SK-N-SH (cell line): ENCODE data around the gene BCAP31. TPM values are rescaled to one million over a fixed set of nuclear protein-coding genes. Genes with fewer than 3 reads are reported as not detected.

Experiments used
- CTCF ChIA-PET: fragments of 300-600, 350-600 bp; formaldehyde crosslinking; extraction: SDS; loops from one replicate; lab custom pipeline; 2021; lab: Yijun Ruan, JAX
- POLR2A ChIA-PET: fragments of 350-600 bp; sonication (Branson Sonifier 250); formaldehyde crosslinking; extraction: SDS; loops from one replicate; lab custom pipeline; 2020; ENCODE audit warnings: antibody characterized with exemption, inconsistent platforms; lab: Yijun Ruan, JAX
- DNase-seq: peaks from one replicate; pipeline ENCODE4 v3.0.0; 2012
- H2AFZ ChIP-seq: fragments of 200-600 bp; sonication (generic); 2 replicates; pipeline ENCODE4 v1.8.1; 2016; ENCODE audit warnings: antibody characterized with exemption, mild to moderate bottlenecking, low read depth
- H3F3A ChIP-seq: fragments of 200-600 bp; sonication (generic); replicated peaks from 2 replicates; pipeline ENCODE3; 2016; ENCODE audit warnings: antibody characterized with exemption, mild to moderate bottlenecking; ENCODE audit not compliant: insufficient read depth
- H3K27ac ChIP-seq, 2 experiments: fragments of 200-500 bp in 1 of 2; fragments of 200-600 bp in 1 of 2; sonication (Bioruptor generic) in 1 of 2; sonication (generic), shearing (Covaris generic) in 1 of 2; 2 replicates each; pipeline versions ENCODE4 v1.5.1 to v1.6.1; 2014 to 2016; ENCODE audit warnings: low read depth in 2 of 2, inconsistent platforms in 1 of 2, low read length in 1 of 2, mild to moderate bottlenecking in 1 of 2, mixed read lengths in 1 of 2
- H3K27me3 ChIP-seq: fragments of 200-600 bp; sonication (generic), shearing (Covaris generic); 2 replicates; pipeline ENCODE4 v1.6.1; 2016; ENCODE audit warnings: mixed run types; ENCODE audit not compliant: insufficient read depth
- H3K36me3 ChIP-seq, 2 experiments: fragments of 200-500 bp in 1 of 2; fragments of 200-600 bp in 1 of 2; sonication (Bioruptor generic) in 1 of 2; sonication (generic) in 1 of 2; replicated peaks in 1 of 2; 2 replicates each; pipeline versions ENCODE3 to v1.5.1; 2014 to 2016; ENCODE audit warnings: low read length in 1 of 2, mild to moderate bottlenecking in 1 of 2; ENCODE audit not compliant: insufficient read depth in 2 of 2, control insufficient read depth in 1 of 2
- H3K4me1 ChIP-seq, 2 experiments: fragments of 200-500 bp in 1 of 2; fragments of 200-600 bp in 1 of 2; sonication (Bioruptor generic) in 1 of 2; sonication (generic), shearing (Covaris generic) in 1 of 2; 2 replicates each; pipeline versions ENCODE4 v1.5.1 to v1.6.1; 2014 to 2016; ENCODE audit warnings: low read depth in 1 of 2, low read length in 1 of 2, mixed run types in 1 of 2; ENCODE audit not compliant: insufficient read depth in 2 of 2, control insufficient read depth in 1 of 2
- H3K4me2 ChIP-seq: fragments of 200-600 bp; sonication (generic), shearing (Covaris generic); 2 replicates; pipeline ENCODE4 v1.6.1; 2017; ENCODE audit warnings: mixed run types
- H3K4me3 ChIP-seq, 2 experiments: fragments of 200-500 bp in 1 of 2; fragments of 200-600 bp in 1 of 2; sonication (Bioruptor generic) in 1 of 2; sonication (generic), shearing (Covaris generic) in 1 of 2; 2 replicates each; pipeline versions ENCODE4 v1.5.1 to v1.8.1; 2014 to 2016; ENCODE audit warnings: low read depth in 2 of 2, inconsistent platforms in 1 of 2, low read length in 1 of 2, mild to moderate bottlenecking in 1 of 2, mixed read lengths in 1 of 2, moderate library complexity in 1 of 2
- H3K79me2 ChIP-seq: fragments of 200-600 bp; sonication (generic); 2 replicates; pipeline ENCODE4 v1.8.1; 2017; ENCODE audit warnings: mild to moderate bottlenecking; ENCODE audit not compliant: insufficient read depth
- H3K9ac ChIP-seq: fragments of 200-600 bp; sonication (generic); 2 replicates; pipeline ENCODE4 v1.6.1; 2017; ENCODE audit warnings: mixed run types
- H3K9me2 ChIP-seq: fragments of 200-600 bp; sonication (generic); 2 replicates; pipeline ENCODE4 v1.6.1; 2017; ENCODE audit warnings: mixed run types
- H3K9me3 ChIP-seq: fragments of 200-600 bp; sonication (generic); 2 replicates; pipeline ENCODE4 v1.6.1; 2017; ENCODE audit warnings: mixed run types, mild to moderate bottlenecking, moderate library complexity
- H4K20me1 ChIP-seq: fragments of 200-600 bp; sonication (generic); 2 replicates; pipeline ENCODE4 v1.6.1; 2017; ENCODE audit warnings: mild to moderate bottlenecking, mixed run types; ENCODE audit not compliant: insufficient read depth
- CHD2 ChIP-seq: fragments of 150-350 bp; IDR thresholded peaks from 2 replicates; pipeline ENCODE4 v1.6.1; 2018; ENCODE audit warnings: low read length; ENCODE audit not compliant: partially characterized antibody
- FOSL2 ChIP-seq: IDR thresholded peaks from 2 replicates; pipeline ENCODE4 v1.4.0; 2012; ENCODE audit warnings: low read depth, mild to moderate bottlenecking, moderate library complexity, borderline replicate concordance
- FOXJ3 ChIP-seq: sonication (generic); formaldehyde crosslinking; IDR thresholded peaks from 2 replicates; pipeline ENCODE4 v1.5.1; 2020; ENCODE audit warnings: mild to moderate bottlenecking, missing genetic modification reagents
- FOXM1 ChIP-seq: IDR thresholded peaks from 2 replicates; pipeline ENCODE4 v1.4.0; 2012; ENCODE audit warnings: low read depth, mild to moderate bottlenecking
- JUND ChIP-seq: IDR thresholded peaks from 2 replicates; pipeline ENCODE4 v1.4.0; 2012
- MEF2A ChIP-seq: IDR thresholded peaks from 2 replicates; pipeline ENCODE4 v1.4.0; 2012; ENCODE audit warnings: low read depth, borderline replicate concordance
- MXI1 ChIP-seq: IDR thresholded peaks from 2 replicates; pipeline ENCODE4 v1.6.1; 2012; ENCODE audit warnings: mild to moderate bottlenecking, low read depth, low read length, improper control_type of control experiment
- NRF1 ChIP-seq: IDR thresholded peaks from 2 replicates; pipeline ENCODE4 v1.6.1; 2012; ENCODE audit warnings: low read depth, mild to moderate bottlenecking, low read length
- POLR2AphosphoS5 ChIP-seq: IDR thresholded peaks from 2 replicates; pipeline ENCODE4 v1.6.1; 2012; ENCODE audit warnings: low read depth, low read length
- RXRA ChIP-seq: IDR thresholded peaks from 2 replicates; pipeline ENCODE4 v1.4.0; 2012; ENCODE audit warnings: low read depth, mild to moderate bottlenecking, borderline replicate concordance
- SIN3A ChIP-seq: IDR thresholded peaks from 2 replicates; pipeline ENCODE4 v1.6.1; 2012; ENCODE audit warnings: low read depth, mild to moderate bottlenecking, low read length, moderate library complexity, borderline replicate concordance
- SMC3 ChIP-seq: IDR thresholded peaks from 2 replicates; pipeline ENCODE4 v1.6.1; 2012; ENCODE audit warnings: low read depth, low read length, improper control_type of control experiment
- TCF12 ChIP-seq: IDR thresholded peaks from 2 replicates; pipeline ENCODE4 v1.4.0; 2012
- TEAD4 ChIP-seq: IDR thresholded peaks from 2 replicates; pipeline ENCODE4 v1.4.0; 2012; ENCODE audit warnings: mild to moderate bottlenecking, borderline replicate concordance; ENCODE audit not compliant: insufficient read depth
- YY1 ChIP-seq: IDR thresholded peaks from 2 replicates; pipeline ENCODE4 v1.4.0; 2012; ENCODE audit warnings: low read depth, mild to moderate bottlenecking
- WGBS: methylation state at CpG from one replicate; pipeline ENCODE4 v1.1.6; 2017; ENCODE audit warnings: low lambda C conversion rate; 5-methylcytosine and 5-hydroxymethylcytosine counted together
- polyA plus RNA-seq, 3 experiments: library from polyadenylated mRNA; depleted of rRNA; stranded (reverse); fragments of >200 nt; gene quantifications; 2 replicates each; pipeline ENCODE4 v1.2.3, GENCODE V29; 2012
- TF ChIP-seq, protein P1 (sequence below): fragments of 150-350 bp; IDR thresholded peaks from 2 replicates; pipeline ENCODE4 v1.6.1; 2016; ENCODE audit warnings: mild to moderate bottlenecking, low read depth, low read length
- TF ChIP-seq, protein P2 (sequence below): IDR thresholded peaks from 2 replicates; pipeline ENCODE4; 2012
- TF ChIP-seq, protein P3 (sequence below): IDR thresholded peaks from 2 replicates; pipeline ENCODE4 v1.4.0; 2012; ENCODE audit warnings: low read depth, borderline replicate concordance

The BCAP31 gene
- polyA plus RNA-seq, 1 of the 3 experiments (the other 2 are of a cell fraction): 173 TPM

DNA sequence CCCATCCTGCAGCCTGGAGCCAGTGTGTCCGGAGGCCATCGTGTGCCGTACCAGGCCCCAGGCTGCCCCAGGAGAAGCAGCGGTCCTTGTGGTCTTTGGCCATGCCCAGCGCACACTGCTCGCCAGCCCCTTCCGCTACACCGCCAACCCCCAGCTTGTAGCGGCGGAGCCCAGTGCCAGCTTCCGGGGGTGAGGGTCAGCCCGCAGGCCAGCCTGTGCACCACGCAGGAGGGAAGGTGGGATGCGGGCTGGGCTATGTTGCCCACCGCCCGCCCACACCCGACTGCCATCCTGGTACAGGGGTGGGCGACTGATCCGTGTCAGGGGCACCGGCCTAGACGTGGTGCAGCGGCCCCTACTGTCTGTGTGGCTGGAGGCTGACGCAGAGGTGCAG lies 49.0 kb upstream of the BCAP31 start:
- no peaks in the 10 kb centered on the region for H3K9me3 ChIP-seq
- no peak overlapping the region for H3K4me3 ChIP-seq
- H3K4me1 ChIP-seq: no peaks in the 10 kb centered on the region
- H4K20me1 ChIP-seq: no peaks in the 10 kb centered on the region
- H3K79me2 ChIP-seq: no peaks in the 10 kb centered on the region
- H3K27me3 ChIP-seq: no peaks in the 10 kb centered on the region
- TF ChIP-seq TCF12: no peak
- TF ChIP-seq MXI1: no peak
- TF ChIP-seq, protein P1, sequence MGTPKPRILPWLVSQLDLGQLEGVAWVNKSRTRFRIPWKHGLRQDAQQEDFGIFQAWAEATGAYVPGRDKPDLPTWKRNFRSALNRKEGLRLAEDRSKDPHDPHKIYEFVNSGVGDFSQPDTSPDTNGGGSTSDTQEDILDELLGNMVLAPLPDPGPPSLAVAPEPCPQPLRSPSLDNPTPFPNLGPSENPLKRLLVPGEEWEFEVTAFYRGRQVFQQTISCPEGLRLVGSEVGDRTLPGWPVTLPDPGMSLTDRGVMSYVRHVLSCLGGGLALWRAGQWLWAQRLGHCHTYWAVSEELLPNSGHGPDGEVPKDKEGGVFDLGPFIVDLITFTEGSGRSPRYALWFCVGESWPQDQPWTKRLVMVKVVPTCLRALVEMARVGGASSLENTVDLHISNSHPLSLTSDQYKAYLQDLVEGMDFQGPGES: no peak
- no peak for TF ChIP-seq CHD2
- TF ChIP-seq, protein P2, sequence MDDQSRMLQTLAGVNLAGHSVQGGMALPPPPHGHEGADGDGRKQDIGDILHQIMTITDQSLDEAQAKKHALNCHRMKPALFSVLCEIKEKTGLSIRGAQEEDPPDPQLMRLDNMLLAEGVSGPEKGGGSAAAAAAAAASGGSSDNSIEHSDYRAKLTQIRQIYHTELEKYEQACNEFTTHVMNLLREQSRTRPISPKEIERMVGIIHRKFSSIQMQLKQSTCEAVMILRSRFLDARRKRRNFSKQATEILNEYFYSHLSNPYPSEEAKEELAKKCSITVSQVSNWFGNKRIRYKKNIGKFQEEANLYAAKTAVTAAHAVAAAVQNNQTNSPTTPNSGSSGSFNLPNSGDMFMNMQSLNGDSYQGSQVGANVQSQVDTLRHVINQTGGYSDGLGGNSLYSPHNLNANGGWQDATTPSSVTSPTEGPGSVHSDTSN: no peak
- no peak for TF ChIP-seq NRF1
- no peak for TF ChIP-seq TEAD4
- TF ChIP-seq POLR2AphosphoS5: no peak
- no peak for TF ChIP-seq SMC3
- no peak for TF ChIP-seq FOXJ3
- TF ChIP-seq FOXM1: no peak
- no peak for TF ChIP-seq RXRA
- no peak overlapping the region for H3K9ac ChIP-seq
- H3K27ac ChIP-seq: no peak overlapping the region
- no peak overlapping the region for H2AFZ ChIP-seq
- ChIA-PET POLR2A (no interaction called here), CTCF (interaction anchor here (1.0 kb wide), 1 partner anchor 174 kb away, joined by 6 read pairs; no protein-coding TSS in a partner anchor)
- no peaks in the 10 kb centered on the region for H3K9me2 ChIP-seq
- H3F3A ChIP-seq: no peaks in the 10 kb centered on the region
- H3K4me2 ChIP-seq: no peak overlapping the region
- peaks cover 0 to 4% of the 10 kb centered on the region in 2 experiments for H3K36me3 ChIP-seq
- WGBS: 50% methylated on average over 3 of the region's 23 CpGs
- DNase-seq: no peak

DNA sequence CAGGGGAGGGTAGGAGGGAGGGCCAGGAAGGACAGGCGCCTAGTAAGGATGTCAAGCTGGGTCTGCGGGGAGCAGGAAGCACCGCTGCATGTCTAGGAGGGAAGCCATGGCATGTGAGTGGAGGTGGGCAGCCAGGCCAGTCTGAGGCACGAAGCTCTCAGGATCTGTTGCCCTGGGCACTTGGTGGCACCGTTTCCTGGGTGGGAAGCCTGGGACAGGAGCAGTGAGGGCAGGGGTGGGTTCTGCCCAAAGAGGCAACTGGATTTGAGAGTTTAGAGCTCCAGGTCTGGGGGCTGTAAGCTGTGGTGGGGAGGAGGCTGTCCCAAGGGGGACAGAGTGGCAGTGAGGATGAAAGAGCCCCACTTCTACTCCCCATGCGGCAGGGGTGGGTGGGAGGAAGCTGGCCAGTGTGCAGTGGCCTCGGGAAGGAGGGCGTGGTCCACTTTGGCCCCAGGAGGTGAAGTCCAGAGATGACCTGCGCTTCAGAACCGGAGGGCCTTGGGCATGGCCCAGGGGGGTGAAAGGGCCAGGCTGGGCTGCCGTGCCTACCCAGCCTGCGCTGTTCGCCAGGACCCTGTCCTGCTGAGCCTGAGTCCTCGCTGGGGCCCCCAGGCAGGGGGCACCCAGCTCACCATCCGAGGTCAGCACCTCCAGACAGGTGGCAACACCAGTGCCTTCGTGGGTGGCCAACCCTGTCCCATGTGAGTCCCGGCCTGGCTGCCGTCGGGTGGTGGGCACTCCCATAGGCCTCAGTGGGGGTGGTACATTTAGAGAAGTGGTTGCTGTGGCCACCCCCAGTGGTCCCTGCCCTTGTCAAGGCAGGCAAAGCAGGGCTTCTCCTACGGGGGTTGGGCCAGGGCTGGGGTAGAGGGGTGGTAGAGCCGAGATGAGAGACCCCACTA lies 48.4 kb upstream of the BCAP31 start:
- POLR2A ChIA-PET: no interaction called here
- no peak overlapping the region for H3K4me3 ChIP-seq
- H3F3A ChIP-seq: no peaks in the 10 kb centered on the region
- H3K9me3 ChIP-seq: no peaks in the 10 kb centered on the region
- no peaks in the 10 kb centered on the region for H3K4me1 ChIP-seq
- H3K36me3 ChIP-seq: peaks cover 0 to 4% of the 10 kb centered on the region in 2 experiments
- no peak overlapping the region for H3K4me2 ChIP-seq
- no peaks in the 10 kb centered on the region for H4K20me1 ChIP-seq
- H3K9ac ChIP-seq: no peak overlapping the region
- no peak overlapping the region for H3K27ac ChIP-seq
- CTCF ChIA-PET: interaction anchor here (0.8 to 1.2 kb wide), 3 partner anchors 8 to 174 kb away, joined by 3 to 6 read pairs (median 5); partner anchors contain the start of gene PLXNB3
- H3K27me3 ChIP-seq: no peaks in the 10 kb centered on the region
- DNase-seq: peak; percentile 30
- no peak overlapping the region for H2AFZ ChIP-seq
- WGBS: 49% methylated on average over 6 of the region's 21 CpGs
- no peaks in the 10 kb centered on the region for H3K9me2 ChIP-seq
- no peaks in the 10 kb centered on the region for H3K79me2 ChIP-seq
- no peak for TF ChIP-seq SMC3
- TF ChIP-seq CHD2: no peak
- no peak for TF ChIP-seq TCF12
- TF ChIP-seq, protein P1: no peak
- no peak for TF ChIP-seq MEF2A
- TF ChIP-seq FOSL2: no peak
- TF ChIP-seq, protein P3, sequence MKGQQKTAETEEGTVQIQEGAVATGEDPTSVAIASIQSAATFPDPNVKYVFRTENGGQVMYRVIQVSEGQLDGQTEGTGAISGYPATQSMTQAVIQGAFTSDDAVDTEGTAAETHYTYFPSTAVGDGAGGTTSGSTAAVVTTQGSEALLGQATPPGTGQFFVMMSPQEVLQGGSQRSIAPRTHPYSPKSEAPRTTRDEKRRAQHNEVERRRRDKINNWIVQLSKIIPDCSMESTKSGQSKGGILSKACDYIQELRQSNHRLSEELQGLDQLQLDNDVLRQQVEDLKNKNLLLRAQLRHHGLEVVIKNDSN: no peak
- TF ChIP-seq TEAD4: no peak
- TF ChIP-seq SIN3A: no peak
- TF ChIP-seq, protein P2: no peak
- TF ChIP-seq YY1: no peak
- TF ChIP-seq MXI1: no peak
- TF ChIP-seq JUND: no peak
